RWPE1 (cell line): ENCODE results near the gene COL6A2.

Source experiments
- CTCF ChIA-PET: fragments of 350-600 bp; sonication (Branson Sonifier 250); formaldehyde crosslinking; extraction: SDS; loops from one replicate; lab custom pipeline; 2021; lab: Yijun Ruan, JAX
- POLR2A ChIA-PET: fragments of 400-600 bp; formaldehyde crosslinking; extraction: SDS; loops from one replicate; lab custom pipeline; 2020; ENCODE audit warnings: antibody characterized with exemption; ENCODE audit not compliant: low non-redundant PET; lab: Yijun Ruan, JAX
- DNase-seq: peaks from one replicate; pipeline ENCODE4 v3.0.0; 2012; ENCODE audit warnings: low spot score
- H3K27ac ChIP-seq: fragments of 450-650 bp; 2 replicates; pipeline ENCODE4 v1.5.1; 2017
- TF ChIP-seq, protein P1 (sequence below): fragments of 450-650 bp; conservative IDR thresholded peaks from 2 replicates; pipeline ENCODE4 v1.5.1; 2017; ENCODE audit warnings: low read depth, mild to moderate bottlenecking

The COL6A2 gene

DNA sequence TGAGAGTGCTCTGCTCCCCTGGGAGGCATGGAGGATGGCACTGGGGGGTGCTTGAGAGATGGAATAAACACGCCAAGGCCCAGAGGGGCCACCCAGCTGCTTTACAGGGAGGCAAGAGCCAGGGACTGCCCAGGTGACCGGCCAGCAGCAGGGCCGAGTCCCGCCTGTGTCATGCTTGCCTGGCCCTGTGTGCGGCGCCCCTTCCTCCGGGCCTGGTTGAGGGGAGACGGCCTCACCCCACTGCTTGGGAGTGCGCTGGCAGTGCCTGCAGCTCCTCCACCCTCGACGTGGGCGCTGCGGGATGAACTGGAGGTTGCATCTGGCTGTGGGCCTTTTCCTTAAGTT lies 33.1 kb upstream of the COL6A2 start:
- POLR2A ChIA-PET: no interaction called here
- TF ChIP-seq, protein P1, sequence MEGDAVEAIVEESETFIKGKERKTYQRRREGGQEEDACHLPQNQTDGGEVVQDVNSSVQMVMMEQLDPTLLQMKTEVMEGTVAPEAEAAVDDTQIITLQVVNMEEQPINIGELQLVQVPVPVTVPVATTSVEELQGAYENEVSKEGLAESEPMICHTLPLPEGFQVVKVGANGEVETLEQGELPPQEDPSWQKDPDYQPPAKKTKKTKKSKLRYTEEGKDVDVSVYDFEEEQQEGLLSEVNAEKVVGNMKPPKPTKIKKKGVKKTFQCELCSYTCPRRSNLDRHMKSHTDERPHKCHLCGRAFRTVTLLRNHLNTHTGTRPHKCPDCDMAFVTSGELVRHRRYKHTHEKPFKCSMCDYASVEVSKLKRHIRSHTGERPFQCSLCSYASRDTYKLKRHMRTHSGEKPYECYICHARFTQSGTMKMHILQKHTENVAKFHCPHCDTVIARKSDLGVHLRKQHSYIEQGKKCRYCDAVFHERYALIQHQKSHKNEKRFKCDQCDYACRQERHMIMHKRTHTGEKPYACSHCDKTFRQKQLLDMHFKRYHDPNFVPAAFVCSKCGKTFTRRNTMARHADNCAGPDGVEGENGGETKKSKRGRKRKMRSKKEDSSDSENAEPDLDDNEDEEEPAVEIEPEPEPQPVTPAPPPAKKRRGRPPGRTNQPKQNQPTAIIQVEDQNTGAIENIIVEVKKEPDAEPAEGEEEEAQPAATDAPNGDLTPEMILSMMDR: no peak
- peak overlapping the region; percentile 74 for H3K27ac ChIP-seq
- DNase-seq: no peak
- CTCF ChIA-PET: no interaction called here

DNA sequence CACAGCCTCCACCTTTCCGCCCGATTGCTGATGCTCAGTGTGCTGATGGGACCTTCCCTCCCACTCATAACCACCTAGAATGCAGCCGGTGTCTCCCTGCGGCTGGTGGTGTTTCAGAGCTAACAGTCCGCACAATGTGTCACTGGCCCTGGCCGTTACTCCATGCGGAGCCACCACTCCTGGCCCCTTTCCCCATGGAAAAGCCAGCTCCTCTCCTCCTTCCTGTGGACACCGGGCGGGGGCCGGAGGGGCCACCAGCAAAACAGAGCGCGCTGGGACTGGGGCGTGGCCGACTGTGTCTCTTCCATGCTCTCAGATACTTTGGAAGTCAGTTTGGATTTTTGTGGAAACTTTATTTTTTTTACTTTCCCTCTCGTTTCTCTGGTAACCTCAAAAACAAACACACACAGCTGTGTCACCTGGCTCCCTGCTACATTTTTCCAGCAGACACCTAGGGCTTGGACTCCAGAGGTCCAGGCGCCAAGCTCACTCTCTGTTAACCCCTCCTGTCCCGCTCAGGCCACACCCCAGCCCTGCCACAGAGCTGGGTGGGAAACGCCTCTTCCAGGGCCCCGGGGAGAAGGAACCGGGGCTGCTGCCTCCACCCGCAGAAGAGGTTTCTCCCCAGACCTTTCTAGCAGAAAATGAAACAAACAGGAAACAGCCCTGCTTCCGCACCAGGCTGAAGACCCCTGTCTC lies 32.5 kb upstream of the COL6A2 start:
- DNase-seq: no peak
- peak overlapping the region; percentile 74 for H3K27ac ChIP-seq
- TF ChIP-seq, protein P1: no peak
- POLR2A ChIA-PET: no interaction called here
- CTCF ChIA-PET: no interaction called here

DNA sequence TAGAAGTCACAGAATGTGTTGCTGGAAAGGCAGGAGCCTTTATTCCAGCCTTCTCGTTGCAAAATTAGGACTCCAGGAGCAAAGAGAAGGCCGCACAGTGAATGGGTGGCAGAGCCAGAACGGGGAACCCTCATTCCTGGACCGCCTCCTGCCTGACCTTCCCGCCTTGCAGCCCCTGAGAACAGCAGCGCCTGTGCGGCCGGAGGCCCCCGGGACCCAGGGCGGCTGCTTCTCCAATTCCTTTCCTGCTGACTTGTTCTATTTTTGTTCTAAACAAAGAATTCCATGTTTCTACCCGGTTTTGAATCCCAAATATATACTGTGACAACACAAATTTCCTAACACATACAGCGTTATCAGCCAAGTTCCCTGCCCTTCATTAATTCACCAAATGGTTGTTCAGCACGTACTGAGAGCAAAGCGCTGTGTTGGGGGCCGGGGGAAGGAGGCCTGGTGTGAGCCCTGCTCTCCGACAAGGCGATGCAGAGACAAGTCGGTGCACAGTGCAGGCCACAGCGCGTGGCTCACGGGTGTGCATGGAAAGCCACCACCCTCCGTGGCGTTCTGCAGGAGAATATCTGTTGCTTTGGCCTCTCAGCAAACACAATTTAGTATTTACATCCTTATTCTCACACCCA lies 31.9 kb upstream of the COL6A2 start:
- TF ChIP-seq, protein P1: no peak
- CTCF ChIA-PET: no interaction called here
- no peak for DNase-seq
- peak overlapping the region; percentile 74 for H3K27ac ChIP-seq
- POLR2A ChIA-PET: no interaction called here

DNA sequence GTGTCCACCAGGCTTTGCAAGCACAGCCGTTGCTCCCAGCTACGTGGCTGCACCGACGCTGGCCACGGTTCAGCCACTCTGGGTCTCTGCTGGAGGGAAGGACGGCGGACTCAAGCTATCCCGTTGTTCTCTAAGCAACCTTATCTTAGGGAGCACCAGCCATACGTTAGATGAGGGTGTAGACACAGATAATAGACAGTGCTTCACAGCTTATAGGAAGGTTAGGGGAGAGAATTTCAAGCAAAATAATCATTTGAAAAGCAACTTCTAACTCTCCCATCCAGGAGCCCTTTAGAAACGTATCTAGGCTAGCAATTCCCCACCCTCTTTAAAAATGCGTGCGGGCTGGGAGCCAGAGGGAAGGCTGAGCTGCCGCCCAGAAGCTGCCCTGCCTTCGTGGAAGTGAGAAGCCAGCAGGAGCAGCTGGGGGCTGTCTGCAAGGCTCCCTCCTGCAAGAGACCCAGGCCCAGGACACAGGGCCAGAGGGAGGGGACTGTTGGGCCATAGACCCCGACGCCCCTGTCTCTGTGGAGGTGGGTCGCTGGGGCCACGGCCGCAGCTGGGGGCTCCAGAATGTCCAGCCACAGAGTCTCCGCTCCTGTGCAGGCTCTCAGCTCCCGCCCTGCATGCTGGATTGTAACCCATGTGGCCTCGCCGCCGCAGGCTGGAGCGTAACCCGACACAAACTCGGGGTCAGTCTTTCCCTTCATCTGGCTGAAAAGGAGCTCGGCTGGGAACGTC lies 31.2 kb upstream of the COL6A2 start:
- peak overlapping the region; percentile 74 for H3K27ac ChIP-seq
- ChIA-PET POLR2A (no interaction called here), CTCF (no interaction called here)
- DNase-seq: no peak
- TF ChIP-seq, protein P1: no peak

DNA sequence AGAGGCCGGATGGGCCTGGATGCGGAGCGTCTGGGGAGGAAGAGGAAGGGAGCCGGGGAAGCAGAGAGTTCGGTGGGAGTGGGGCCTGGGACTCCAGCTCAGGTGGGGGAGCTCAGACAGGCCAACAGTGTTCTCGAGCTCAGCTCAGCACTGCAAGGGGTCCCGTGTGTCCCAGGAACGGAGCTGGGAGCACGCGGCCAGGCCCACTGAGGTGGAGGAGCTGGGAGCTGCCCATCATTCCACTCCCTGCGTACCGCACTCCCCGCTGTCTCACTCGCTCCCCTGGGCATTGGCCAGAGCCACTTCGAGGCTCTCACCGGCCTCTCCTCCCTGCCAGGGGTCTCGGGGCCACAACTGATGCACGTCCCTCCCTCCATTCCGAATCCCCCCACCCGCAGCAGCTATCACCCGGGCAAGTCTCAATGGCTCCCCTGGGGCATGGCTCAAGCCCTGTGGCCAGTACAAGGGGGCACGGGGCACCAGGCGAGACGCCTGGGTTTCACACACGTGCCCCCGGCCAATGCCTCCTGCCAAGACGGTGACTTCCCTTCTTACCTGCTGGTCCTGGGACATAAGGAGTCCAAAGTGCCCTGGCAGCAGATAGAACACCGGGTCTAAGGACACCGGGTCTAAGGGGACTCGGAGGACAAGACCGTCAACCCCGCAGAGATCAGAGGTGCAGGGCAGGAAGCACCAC lies 30.3 kb upstream of the COL6A2 start:
- TF ChIP-seq, protein P1: no peak
- H3K27ac ChIP-seq: peak overlapping the region; percentile 74; the same call in 1 of the 2 replicates
- DNase-seq: no peak
- CTCF ChIA-PET: no interaction called here
- POLR2A ChIA-PET: no interaction called here

DNA sequence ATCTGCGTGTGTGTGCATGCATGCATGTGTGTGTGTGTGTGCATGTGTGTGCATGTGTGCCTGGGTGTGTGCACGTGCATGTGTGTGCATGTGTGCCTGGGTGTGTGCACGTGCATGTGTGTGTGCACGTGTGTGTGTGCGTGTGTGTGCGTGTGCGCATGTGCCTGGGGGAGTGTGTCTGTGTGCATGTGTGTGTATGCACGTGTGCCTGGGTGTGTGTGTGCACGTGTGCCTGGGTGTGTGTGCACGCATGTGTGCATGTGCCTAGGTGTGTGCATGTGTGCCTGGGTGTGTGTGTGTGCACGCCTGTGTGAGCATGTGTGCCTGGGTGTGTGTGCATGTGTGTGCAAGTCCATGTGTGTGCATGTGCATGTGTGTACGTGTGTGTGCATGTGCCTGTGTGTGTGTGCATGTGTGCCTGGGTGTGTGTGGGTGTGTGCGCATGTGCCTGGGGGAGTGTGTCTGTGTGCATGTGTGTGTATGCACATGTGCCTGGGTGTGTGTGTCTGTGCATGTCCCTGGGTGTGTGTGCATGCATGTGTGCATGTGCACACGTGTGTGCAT lies 29.3 kb upstream of the COL6A2 start:
- no peak for DNase-seq
- POLR2A ChIA-PET: no interaction called here
- TF ChIP-seq, protein P1: no peak
- no peak overlapping the region for H3K27ac ChIP-seq
- CTCF ChIA-PET: no interaction called here
